HK-2 (cell line): ENCODE data around the gene ITGB2.

ENCODE experiments used
- DNase-seq: peaks from one replicate; pipeline ENCODE4 v3.0.0-alpha.2; 2018; ENCODE audit not compliant: unreplicated experiment

Gene ITGB2

DNA sequence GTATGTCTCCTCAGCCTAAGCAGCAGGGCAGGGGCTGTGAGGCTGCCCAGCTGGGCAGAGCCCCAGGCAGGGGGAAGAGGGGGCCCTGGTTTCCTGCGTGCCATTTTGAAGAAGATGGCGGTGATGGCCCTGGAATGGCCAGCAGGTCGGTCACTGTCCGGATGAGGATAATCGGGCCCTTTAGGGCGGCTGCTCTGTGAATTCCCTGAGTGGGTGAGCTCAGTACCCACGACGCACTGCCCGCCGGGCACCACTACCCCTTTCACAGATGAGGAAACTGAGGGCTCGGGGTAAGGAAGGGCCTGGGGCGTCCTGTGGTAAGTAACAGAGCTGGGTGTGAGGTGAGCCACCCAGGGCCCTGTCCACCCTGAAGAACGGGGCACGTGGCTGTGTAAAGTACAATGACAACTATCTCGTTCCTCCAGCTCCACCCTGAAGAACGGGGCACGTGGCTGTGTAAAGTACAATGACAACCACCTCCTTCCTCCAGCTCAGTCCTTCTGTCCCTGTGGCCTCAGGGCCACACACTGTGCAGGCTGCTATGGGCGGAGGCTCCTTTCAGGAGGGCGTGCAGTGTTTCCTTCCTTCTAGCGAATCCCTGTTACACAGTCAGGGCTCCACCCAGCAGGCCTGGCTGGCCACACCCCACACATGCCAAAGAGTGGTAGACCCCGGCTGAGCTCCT is 23.2 kb downstream of the ITGB2 start:
- no peak for DNase-seq

DNA sequence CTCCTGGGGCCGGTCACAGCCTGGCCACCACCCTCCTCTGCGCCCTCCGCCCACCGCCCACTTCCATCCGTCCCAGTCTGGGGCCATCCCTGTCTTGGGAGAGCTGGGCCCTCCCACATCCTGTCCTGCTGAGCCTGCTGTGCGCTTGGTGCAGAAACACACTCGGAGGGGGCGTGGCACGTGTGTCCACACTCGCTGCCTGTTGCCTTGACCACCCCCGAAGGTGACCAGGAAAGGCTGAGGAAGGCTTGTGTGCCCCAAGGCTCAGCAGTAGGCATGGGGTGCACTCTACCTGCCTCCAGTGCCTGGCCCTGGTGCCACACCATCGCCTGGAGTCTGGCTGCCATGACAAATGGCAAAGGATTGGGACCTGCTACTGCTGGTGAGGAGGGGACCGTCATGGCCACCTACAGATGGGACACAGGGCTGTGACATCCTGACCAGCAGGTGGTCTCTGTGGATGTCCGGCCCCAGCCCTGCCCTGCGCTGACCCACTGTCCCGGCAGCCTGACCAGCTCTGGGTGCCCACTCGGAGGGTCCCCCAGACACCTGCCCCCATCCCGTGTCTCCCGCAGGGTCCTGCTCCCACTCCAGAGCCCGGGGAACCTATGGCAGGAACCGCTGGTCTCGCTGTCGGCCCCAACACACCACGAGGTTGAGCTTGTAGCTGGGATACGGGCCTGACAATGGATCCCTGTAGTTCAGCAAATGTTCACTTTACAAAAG is 24.0 kb downstream of the ITGB2 start:
- no peak for DNase-seq

DNA sequence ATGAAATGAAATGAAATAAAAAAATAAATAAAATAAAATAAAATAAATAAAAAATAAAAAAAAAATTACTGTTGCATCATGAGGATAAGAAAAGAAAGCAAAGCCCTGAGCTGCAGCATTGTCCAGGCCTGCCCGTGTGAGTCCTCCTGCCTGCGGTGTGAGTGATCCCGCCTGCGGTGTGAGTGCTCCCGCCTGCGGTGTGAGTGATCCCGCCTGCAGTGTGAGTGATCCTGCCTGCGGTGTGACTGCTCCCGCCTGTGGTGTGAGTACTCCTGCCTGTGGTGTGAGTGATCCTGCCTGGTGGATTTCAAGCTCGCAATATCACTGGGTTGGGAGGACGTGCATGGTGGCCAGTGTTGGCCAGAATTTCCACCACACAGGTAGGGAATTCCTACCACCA is 24.8 kb downstream of the ITGB2 start:
- no peak for DNase-seq

DNA sequence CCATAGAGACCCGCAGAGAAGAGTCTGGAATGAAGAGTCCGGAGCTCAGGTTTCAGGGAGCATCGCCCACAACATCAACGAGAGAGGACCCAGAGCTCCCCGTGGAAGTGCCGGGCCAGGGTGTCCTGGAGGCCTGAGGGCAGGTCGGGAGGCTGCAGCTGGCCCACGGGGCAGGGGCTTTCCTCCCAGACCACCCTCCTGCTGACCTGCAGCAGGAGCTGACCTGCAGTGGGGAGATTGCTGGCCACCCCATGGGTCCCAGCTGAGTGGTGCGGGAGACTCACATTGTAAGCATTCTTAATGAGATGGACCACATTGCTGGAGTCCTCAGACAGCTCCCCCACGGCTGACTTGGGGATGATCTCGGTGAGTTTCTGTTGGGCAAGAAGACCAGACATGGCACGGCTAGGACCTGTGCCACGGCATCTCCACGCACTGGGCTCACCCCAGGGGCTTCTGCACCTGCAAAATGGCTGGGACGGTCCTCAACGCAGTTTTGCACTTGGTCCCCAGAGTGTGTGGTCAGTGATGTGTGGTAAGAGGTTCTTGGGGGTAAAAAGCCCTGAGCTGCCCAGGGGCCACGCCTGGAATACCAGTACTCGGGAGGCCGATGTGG is 25.9 kb downstream of the ITGB2 start:
- no peak for DNase-seq

DNA sequence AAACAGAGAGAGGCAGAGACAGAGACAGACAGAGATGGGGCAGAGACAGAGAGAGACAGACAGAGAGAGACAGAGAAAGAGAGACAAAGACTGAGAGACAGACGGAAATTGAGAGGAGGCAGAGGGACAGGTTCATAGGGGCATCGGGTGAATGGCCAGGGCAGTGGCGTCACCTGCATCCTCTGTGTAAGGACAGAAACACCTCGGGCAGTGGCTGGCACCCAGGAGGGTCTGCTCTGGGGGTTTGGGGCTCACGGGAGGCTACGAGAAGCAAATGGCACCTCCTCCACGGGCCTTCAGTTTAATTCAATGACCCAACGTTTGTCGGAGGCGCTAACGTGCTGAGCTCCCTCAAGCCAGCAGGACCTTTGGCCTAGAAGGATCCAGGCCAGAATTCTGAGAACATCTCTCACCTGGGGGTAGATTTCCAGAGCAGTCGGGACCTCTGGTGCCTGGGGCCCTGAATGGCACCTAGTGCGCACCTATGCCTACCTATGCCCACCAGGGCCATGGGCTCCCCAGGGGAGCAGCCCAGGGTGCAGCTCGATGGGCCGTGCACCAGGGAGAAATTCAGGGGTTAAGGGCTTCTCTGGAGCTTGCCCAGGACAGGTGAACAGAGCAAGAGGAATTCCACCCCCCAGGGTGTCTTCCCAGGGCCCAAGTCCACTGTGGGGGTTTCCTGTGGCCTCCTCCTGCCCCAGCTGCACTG is 26.6 kb downstream of the ITGB2 start:
- DNase-seq: no peak

DNA sequence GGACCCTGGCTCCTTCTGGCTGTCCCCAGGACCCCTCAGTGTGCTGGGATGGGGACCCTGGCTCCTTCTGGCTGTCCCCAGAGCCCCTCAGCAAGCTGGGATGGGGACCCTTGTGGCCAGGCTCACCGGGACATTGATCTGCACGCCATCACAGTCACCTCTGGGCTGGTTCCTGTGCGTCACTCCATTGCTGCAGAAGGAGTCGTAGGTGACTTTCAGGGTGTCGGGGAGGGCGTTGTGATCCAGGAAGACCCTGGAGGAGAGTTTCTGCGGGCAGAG is 27.5 kb downstream of the ITGB2 start:
- no peak for DNase-seq

DNA sequence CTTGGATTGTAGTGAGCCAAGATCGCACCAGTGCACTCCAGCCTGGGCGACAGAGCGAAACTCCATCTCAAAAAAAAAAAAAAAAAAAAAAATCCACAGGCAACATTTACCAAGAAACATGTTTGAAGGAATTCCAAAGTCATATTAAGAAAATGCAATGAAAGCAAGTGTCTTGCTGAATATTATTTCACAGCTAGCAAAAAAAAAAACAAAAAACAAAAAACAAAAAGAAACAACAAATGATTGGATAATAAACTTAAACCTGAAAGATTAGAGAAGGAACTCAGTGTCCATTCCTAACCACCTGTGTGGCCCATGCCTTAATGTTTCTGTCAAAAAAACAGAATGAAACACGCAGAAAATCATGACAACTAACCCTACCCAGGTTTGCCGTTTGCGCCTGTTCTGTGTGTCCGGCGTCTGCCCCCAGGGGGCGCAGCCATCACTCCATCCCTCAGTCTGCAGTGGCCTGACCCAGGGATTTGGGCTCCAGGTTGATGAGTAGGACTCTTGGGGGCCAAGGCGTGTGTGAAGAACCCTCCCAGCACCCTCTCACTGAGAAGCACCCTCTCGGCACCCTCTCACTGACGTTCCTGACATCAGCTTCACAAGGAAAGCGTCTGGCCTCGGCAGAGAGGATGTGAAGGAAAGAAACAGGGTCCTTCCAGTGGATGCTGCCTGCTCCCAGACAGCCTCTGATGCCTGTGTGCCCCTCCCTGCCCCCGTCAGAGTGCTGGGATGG is 28.0 kb downstream of the ITGB2 start:
- DNase-seq: no peak

DNA sequence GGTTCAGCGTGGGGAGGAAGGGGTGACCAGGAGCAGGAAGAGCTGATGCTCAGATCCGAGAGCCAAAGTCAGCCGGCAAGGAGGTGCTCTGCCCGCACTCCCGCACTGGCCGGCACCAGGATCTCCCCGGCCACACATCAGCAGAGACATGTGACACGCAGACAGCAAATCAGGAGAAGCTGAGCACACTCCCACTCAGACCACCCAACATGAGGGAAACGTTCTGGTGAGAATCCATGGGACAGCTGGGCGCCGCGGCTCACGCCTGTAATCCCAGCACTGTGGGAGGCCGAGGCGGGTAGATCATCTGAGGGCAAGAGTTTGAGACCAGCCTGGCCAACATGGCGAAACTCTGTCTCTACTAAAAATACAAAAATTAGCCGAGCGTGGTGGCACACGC is 28.6 kb downstream of the ITGB2 start:
- DNase-seq: no peak

DNA sequence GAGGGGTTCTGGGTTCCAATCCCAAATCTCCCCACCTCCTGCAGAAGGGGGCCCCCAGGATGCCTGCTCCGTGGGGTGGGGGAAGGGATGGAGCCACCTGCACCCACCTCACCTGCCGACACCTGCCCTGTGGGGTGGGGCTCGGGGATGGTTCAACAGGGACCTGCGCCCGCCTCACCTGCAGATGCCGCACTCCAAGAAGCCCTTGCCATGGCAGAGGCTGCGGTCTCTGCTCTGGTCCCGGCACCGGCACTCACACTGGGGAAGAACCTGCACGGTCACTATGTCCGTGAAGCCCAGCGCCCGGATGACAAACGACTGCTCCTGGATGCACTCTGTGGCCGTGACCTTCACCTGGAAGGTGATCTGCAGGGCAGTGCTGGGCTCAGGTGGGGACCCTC is 29.1 kb downstream of the ITGB2 start:
- DNase-seq: no peak

DNA sequence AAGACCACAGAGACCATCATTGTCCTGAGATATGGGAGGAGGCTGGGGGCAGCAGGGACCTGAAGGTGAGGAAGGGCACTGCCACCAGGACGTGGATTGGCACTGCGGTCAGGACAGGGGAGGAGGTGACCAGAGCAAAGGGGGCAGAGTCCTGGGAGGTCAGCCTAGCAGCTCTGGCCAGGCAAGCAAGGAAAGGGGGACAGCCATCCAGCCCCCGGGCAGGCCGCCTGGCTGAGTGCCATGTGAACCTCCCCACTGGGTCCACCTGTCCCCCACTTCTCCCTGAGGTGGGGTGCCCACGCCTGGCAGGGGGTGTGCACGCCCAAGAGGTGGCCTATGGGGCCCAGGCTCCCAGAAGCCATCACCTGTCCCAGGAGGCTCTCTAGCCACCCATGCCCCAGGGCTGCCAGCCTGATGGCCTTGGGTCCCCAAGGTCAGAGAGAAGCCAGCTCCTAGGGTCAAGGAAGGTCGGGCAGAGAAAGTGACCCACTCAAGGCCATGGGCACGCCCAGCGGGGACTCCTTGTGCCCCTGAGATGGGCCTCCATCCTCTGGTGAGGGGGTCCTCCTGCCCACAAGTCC is 29.6 kb downstream of the ITGB2 start:
- no peak for DNase-seq

DNA sequence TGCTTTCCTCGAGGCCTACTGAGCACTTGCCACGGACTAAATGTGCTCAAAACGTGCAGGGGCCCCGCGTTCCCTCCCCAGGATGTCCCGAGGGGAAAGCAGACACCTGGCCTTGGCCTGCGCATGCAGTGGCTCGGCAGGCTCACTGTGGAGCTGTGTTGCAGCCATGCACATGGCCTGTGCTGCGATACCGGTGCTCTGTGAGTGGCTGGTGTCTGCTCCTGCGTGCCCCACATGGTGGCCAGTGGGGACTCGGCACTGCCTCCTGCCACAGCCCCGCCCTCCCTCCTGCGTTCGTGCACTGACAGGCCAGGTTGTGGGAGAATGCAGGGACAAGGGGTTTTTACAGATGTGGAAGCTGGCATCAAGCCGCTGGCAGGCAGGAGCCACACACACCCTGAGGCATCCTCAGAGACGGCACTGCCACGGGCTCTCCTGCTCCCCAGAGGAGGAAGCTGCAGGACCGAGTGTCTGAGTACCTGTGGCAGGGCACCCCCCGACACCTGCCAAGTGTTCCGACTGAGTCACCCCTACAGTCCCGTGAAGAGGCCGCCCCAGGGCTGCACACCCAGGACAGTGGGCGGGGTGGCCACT is 30.3 kb downstream of the ITGB2 start:
- DNase-seq: no peak

DNA sequence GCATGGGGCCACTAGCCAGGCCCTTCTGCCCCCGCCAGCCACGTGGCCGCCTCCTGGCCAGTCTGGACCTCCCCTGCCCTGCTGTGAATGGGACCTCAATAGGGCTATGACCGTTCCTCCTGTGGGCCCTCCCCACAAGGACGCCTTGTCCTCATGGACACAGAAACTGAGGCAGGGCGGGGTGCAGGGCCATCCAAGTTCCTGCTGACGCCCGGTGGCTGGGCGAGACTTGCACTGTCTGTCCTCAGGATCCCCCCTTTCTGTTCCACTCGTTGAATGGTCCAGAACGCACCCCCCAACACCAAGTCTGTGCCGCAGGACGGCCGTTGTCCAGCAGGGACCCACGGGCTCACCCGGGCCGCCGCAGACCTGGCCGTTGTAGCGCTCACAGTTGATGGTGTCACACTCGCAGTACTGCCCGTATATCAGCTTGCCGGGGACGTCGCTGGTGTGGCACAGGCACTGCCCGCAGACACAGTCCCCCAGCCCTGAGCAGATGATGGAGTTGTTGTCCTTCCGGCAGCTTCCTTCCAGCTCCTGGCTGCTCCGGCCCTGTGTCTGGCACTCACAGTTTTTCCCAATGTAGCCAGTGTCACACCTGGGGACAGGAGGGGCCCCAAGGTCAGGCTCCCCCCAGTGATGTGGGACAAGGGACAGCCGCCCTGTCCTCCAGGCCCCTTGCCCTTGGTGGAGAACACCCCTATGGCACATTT is 30.9 kb downstream of the ITGB2 start:
- no peak for DNase-seq

DNA sequence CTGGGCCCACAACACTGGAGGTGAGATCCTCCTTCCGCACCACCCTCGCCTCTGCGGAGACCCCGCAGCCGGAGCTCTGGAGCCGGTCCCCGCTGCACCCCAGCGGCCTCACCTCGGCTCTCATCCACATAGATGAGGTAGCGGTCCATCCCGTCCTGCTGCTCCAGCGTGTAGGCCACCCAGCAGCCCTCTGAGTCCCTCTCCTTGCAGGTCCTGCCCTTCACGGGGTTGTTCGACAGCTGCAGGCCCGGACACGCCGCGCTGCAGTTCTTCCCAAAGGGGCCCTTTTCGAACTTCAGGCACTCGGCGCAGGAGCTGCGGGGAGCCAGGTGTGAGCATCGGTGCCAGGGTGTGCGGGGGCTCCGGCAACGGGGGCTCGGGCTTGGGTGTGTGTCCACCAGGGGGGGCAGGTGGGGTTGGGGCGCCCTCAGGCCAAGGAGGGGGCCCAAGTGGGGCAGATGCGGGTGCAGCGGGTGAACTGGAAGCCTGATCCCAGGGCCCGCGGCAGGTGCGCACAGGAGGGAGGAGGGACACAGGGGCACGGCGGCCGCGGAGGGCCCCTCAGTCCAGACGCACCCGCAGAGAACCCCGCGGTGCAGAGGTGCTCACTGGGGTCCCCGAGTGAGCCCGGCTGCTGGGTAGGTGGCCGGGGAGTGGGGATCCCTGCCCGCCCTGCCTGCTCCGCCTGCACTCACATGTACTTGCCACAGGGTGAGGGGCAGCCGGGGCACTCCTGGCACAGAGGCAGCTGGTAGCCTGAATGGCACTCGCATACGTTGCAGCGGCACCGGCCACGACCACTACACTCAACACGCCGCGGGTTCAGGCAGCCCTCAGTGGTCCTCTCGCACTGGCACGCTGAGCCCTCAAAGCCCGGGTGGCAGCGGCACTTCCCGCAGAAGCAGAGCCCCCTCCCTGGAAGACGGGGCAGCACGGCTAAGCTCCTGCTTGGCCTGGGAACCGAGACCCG is 31.8 kb downstream of the ITGB2 start:
- no peak for DNase-seq

DNA sequence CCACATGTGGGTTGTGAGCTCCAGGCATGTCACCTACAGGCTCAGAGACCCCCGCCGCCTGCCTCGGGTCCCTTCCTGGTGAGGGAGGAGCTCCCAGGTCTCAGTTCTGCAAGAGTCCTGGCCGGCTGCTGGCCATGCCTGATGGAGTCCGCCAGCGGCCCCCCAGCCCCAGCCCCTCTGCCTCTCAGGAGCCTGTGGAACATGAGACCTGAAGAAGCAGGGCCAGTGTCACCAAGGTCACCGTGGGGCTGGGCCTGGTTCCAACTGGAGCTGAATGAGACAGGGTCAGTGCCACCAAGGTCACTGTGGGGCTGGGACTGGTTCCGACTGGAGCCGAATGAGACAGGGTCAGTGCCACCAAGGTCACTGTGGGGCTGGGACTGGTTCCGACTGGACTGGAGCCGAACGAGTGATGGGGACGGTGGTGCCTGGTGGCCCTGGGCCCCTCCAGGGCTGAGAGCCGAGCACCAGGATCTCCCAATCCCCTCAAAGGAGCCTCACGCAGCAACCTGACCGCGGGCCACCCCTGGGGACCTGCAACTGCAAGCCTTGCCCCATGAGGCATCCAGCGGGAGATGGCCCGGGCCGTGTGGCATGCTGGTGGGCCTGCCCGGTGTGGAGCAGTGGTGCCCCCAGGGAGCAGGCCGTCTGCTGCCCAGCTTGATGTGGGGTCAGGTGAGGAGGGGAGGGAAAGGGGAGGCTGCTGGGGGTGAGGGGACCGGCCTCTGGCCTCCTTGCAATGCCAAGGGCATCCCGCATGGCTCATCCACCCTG is 32.7 kb downstream of the ITGB2 start:
- DNase-seq: no peak

DNA sequence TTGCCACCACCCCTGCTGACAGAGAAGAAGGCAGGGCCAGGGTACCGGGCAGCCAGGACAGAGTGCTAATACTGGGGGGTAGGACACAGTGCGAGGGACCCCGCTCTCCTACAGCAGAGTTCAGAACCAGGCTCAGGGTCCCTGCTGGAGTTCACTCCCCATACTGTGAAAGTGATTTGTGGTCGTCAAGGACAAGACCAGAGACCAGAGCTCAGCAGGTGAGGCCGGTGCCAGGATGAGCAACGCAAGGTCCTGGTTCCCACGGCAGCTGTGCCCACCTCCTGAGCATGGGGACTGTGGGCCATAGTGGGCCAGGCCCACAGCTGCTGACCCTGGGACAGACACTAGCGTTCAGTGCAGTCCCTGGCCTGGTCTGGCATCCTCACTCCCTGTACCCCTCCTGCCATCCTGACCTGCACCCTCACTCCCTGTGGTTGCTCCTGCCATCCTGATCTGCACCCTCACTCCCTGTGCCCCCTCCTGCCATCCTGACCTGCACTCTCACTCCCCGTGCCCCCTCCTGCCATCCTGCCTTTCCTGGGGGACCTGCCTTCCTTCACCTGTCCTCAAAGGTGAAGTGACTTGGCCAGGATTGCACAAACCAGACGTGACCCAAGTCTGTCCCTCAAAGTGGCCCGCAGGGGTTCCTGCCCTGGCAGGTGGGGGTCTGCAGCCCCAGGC is 33.4 kb downstream of the ITGB2 start:
- no peak for DNase-seq

DNA sequence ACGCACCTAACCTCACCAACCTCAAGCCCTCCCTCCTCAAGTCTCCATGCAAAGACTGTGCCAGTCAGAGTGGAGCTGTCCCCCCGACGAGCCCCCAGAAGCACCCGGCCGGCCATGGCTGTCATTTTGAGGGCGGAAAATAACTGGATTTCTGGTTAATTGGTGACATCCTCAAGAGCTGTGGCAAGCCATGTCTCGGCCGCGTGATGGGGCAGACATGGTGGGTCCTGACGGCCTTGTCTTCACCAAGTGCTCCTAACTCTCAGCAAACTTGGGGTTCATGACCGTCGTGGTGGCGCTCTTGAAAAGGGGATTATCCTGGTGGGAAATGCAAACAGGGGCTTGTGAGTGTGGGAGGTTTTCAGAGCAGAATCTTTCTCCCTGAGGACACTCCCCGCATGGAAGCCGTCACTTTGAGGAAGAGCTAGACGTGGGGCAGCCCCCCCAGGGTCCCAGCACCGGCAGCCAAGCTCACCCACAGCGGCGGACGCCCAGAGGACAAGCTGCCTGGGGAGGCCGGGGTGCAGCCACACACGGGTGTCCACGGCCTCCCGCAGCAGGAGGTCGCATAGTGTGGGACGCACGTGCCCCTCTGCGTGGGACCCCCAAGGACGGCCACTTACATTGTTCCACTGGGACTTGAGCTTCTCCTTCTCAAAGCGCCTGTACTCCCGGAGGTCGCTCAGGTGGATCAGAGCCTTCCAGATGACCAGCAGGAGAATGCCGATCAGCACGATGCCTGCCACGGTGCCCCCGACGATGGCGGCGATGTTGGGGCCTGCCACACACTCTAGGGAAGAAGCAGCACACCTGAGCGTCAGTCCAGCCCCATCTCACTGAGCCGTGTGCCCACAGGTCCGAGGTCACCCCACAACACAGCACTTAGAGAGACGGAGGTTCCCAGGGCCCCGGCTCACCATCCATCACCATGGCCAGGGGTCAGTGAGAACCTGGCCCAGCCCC is 34.3 kb downstream of the ITGB2 start:
- no peak for DNase-seq

DNA sequence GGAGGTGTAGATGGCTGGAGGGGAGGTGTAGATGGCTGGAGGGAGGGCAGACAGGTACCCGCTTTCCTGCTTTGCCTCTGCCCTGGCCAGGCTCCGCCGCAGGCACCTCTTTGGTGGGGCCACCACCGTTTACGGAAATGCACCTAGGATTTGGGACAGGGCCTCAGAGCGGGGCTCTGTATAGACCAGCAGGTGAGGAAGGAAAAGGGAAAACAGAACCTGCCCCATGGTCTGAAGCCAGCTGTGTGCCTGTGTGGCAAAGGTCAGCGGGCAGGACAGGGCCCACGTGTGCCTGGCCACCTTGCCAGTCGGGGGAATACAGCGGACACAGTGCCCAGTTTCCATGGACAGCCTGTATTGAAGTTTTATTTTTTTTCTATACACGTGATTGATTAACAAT is 35.1 kb downstream of the ITGB2 start:
- DNase-seq: no peak
